22Rv1 (cell line): Measurements from ENCODE around the gene GOLGA3.

Experiments used
- H3K27ac ChIP-seq: fragments of 450-650 bp; 2 replicates; pipeline ENCODE4 v1.5.1; 2017
- CTCF ChIP-seq: fragments of 450-650 bp; IDR thresholded peaks from 2 replicates; pipeline ENCODE4 v1.5.1; 2017; ENCODE audit warnings: mild to moderate bottlenecking
- ZFX ChIP-seq: fragments of 450-650 bp; IDR thresholded peaks from 2 replicates; pipeline ENCODE4 v1.6.1; 2017; ENCODE audit warnings: antibody characterized with exemption, borderline replicate concordance

The GOLGA3 gene

DNA sequence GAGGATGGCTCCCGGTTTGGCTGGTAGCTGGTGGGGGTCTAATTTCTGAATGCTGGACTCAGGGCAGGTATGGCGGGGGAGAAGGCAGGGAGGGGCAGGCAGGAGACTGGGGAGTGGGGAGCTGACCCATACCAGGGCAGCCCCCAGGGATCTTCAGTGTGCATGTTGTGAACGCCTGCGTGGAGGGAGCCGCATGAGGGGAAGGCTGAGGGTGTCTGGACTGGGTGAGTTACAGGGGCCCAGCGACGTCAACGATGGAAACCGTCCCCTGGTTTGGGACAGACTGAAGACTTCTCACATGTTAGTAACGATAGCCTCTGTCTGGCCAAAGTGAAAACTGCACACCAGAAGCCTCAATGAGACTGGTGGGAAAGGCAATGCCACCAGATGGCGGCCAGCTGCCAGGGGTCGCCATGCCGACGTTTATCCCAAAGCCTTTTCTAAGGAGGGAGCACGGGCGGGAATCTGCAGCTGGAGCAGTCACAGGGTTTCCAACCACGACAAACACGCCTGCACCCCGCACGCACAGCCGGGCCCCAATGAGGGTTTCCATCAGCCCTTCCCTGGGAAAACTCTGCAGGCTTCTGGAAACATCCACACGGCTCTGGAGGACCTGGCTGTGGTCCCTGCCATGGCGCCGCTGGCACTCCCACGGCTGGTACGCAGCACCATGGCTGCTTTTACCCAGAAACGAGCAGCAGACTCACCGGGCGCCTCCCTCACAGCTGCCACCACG, 104.0 kb downstream of the GOLGA3 start:
- H3K27ac ChIP-seq: peak overlapping the region; percentile 36; the same call in 1 of the 2 replicates
- TF ChIP-seq ZFX (no peak), CTCF (no peak)

DNA sequence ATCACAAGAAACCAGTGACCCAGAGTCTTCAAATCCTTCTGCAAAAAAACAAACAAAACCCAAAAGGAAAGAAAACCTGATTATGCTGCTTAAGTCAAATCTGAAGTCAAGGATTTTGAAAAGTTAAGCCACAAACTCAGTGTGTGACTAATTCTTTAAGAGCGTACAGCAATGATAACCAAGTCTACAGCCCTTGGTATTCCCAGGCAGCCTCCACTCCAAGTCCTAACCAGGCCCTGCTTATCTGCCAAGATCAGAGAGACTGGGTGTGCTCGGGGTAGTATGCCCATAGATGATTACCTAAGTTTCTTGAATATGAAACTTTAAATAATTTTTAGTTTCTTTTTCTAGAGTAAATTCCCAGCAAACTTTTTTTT, 104.9 kb downstream of the GOLGA3 start:
- peak overlapping the region; percentile 36; the same call in 1 of the 2 replicates for H3K27ac ChIP-seq
- TF ChIP-seq ZFX (no peak), CTCF (no peak)

DNA sequence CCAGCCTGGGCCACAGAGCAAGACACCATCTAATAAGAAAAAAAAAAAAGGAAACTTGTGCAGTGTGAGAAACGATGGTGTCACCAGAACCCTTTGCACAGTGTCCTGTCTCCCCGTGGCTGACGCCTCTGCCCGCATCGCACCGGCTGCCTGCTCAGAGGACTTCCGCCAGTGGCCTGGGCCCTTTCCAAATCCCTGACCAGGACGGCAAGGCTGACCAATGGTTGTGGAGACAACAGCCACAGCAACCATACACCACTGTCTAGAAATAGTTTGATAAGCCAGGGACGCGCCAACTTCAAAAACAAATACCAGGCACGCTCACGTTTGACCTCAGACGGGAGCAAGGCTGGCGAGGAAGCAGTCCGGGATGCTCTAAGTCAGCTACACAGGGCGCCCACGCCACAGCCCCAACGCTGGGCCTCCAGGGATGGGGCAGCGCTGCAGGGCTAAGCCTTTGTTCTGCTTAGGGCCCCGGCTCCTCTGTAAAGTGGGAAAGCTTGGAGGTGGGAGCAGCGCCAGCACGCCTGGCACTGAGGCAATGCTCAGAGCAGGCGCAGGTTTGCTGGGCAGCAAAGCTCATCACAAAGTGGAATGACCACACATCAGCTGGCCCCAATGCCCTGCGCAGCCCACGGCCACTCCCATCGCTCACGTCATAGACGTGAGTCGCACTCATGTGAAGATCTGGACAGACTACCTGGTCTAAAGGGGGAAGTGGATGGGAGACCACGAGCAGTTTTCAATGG, 105.5 kb downstream of the GOLGA3 start:
- peak overlapping the region; percentile 36; the same call in 1 of the 2 replicates for H3K27ac ChIP-seq
- TF ChIP-seq CTCF (no peak), ZFX (no peak)

GRCh38 chr12:132720606-132721345, 107.9 kb downstream of the GOLGA3 start:
- TF ChIP-seq ZFX: no peak
- no peak for TF ChIP-seq CTCF
- peak overlapping the region; percentile 36; the same call in 1 of the 2 replicates for H3K27ac ChIP-seq

- H3K27ac ChIP-seq: peak overlapping the region; percentile 34; the same call in 1 of the 2 replicates
- TF ChIP-seq CTCF: no peak
- no peak for TF ChIP-seq ZFX
These were observed 108.7 kb downstream of the GOLGA3 start for GRCh38 chr12:132719954-132720324.

DNA sequence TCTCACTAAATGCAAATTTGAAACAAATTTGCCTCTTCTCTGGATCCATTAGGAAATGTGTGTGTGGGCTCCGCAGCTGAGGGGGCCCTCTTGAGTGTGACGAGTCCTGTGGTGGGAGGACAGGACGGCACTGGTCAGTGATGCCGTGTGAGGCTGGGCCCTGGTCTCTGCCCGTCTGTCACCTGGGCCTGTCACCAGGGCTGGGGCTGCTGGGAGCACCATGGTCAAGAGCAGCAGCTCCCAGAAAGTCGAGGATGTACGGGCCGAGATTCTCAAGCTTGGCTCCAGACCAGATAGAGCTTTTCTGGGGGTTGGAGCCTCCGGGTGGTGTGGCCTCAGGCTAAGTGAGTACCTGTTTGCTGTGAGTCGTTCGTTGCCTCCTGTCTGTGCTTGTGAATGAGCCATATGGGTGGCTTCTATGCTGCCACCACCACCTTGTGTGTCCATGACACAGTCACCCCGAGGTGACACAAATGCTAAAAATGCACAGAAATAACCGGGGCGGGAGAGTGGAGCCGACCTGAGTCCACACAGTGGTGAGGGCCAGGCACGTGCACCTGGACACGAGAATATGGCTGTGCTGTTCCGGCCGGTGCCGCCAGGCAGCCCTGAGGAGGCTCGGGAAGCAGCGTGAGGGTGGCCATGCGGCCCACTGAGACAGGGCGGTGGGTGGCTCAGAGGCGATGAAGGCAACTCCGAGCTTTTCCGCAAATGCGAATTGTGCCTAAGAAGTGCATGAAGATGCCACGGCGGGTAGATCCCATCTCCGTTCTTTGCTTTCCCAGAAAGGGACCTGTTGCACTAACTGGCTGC, 109.3 kb downstream of the GOLGA3 start:
- no peak for TF ChIP-seq CTCF
- no peak for TF ChIP-seq ZFX
- peak overlapping the region; percentile 34; the same call in 1 of the 2 replicates for H3K27ac ChIP-seq
